GM21526 (cell line): ENCODE measurements around the gene ORC3.

Experiments
- ATAC-seq: cut with Tn5 transposase; IDR thresholded peaks from one replicate; pipeline ENCODE4 v1.9.1; 2021; ENCODE audit warnings: moderate library complexity; ENCODE audit not compliant: unreplicated experiment, low FRiP score

Gene ORC3

GRCh38 chr6:87714093-87714842 lies 124.3 kb downstream of the ORC3 start:
- ATAC-seq, result no peak
